HCT116 (cell line): ENCODE data around the gene PFDN2. TPM values are rescaled to one million over a fixed set of nuclear protein-coding genes. Genes with fewer than 3 reads are reported as not detected.
A peak's percentile ranks its signal among the peaks of the same experiment; 100 is the strongest.
"Not testable (repeated sequence)": the region's sequence is repeated elsewhere in the genome, so short reads cannot be mapped to it uniquely, and the experiment has no call there.

Experiments used
- ATAC-seq: fragments of 200-7000 bp; cut with Tn5 transposase; 2 replicates; pipeline ENCODE4 v1.9.1; 2020; ENCODE audit warnings: mild to moderate bottlenecking, moderate library complexity
- BruUV-seq: library from RNA; stranded (reverse); fragments of 400-500 nt; replicated peaks from 2 replicates; lab custom pipeline; 2021; lab: Mats Ljungman, UMichigan
- CTCF ChIA-PET: fragments of 300-600 bp; sonication (Branson Sonifier 250); formaldehyde crosslinking; loops from one replicate; lab custom pipeline; 2021; ENCODE audit warnings: antibody characterized with exemption; lab: Charles Lee
- POLR2A ChIA-PET: fragments of 300-600, 350-600 bp; sonication (Branson Sonifier 250); formaldehyde crosslinking; loops from one replicate; lab custom pipeline; 2021; ENCODE audit warnings: antibody characterized with exemption; lab: Charles Lee
- RAD21 ChIA-PET, 2 experiments: fragments of 300-600 bp; sonication (Branson Sonifier 250); formaldehyde crosslinking; loops; one replicate each; lab custom pipeline; 2023; ENCODE audit warnings: low total read pairs in 2 of 2; ENCODE audit not compliant: uncharacterized antibody in 2 of 2, unreplicated experiment in 2 of 2, low non-redundant PET in 1 of 2; lab: Charles Lee
- DNase-seq: peaks from one replicate; pipeline ENCODE4 v3.0.0-alpha.2; 2010; ENCODE audit warnings: low read depth, low spot score
- H2AFZ ChIP-seq: fragments of 200-600 bp; shearing (Covaris generic), sonication (generic); 2 replicates; pipeline ENCODE4 v1.6.1; 2017; ENCODE audit warnings: low read depth, mixed run types, mixed read lengths, antibody characterized with exemption, low read length; ENCODE audit not compliant: poor library complexity, severe bottlenecking
- H3K27ac ChIP-seq: 2 replicates; pipeline ENCODE4 v1.5.1; 2012; ENCODE audit warnings: low read depth, low read length
- H3K27me3 ChIP-seq: fragments of 200-600 bp; sonication (generic); 2 replicates; pipeline ENCODE4 v1.6.1; 2016; ENCODE audit warnings: mixed run types, low read length, mixed read lengths; ENCODE audit not compliant: insufficient read depth
- H3K36me3 ChIP-seq, 2 experiments: fragments of 200-500 bp in 1 of 2; fragments of 200-600 bp in 1 of 2; sonication (Bioruptor generic) in 1 of 2; sonication (generic) in 1 of 2; 2 replicates each; pipeline versions ENCODE4 v1.5.1 to v1.6.1; 2014 to 2016; ENCODE audit warnings: low read length in 2 of 2, inconsistent platforms in 1 of 2, mixed read lengths in 1 of 2, mixed run types in 1 of 2; ENCODE audit not compliant: insufficient read depth in 2 of 2, control insufficient read depth in 1 of 2
- H3K4me1 ChIP-seq, 2 experiments: fragments of 200-600 bp in 1 of 2; sonication (generic) in 1 of 2; 2 replicates each; pipeline versions ENCODE4 v1.5.1 to v1.6.1; 2012 to 2017; ENCODE audit warnings: low read length in 2 of 2, inconsistent platforms in 1 of 2, mild to moderate bottlenecking in 1 of 2, mixed read lengths in 1 of 2, mixed run types in 1 of 2, moderate library complexity in 1 of 2; ENCODE audit not compliant: insufficient read depth in 2 of 2, control insufficient read depth in 1 of 2
- H3K4me2 ChIP-seq: fragments of 200-600 bp; sonication (generic); 2 replicates; pipeline ENCODE4 v1.6.1; 2017; ENCODE audit warnings: mixed run types, low read length, mixed read lengths
- H3K4me3 ChIP-seq, 2 experiments: fragments of 200-600 bp in 1 of 2; sonication (generic) in 1 of 2; replicated peaks in 1 of 2; 2 replicates each; pipeline ENCODE4 v1.5.1; 2011 to 2016; ENCODE audit warnings: low read length in 2 of 2, control low read depth in 1 of 2, low read depth in 1 of 2, mild to moderate bottlenecking in 1 of 2, mixed read lengths in 1 of 2, mixed run types in 1 of 2
- H3K79me2 ChIP-seq: fragments of 200-600 bp; sonication (generic); 2 replicates; pipeline ENCODE4 v1.6.1; 2017; ENCODE audit warnings: mild to moderate bottlenecking, mixed run types, low read length, moderate library complexity, mixed read lengths; ENCODE audit not compliant: insufficient read depth
- H3K9ac ChIP-seq: fragments of 200-600 bp; sonication (generic); 2 replicates; pipeline ENCODE4 v1.6.1; 2016; ENCODE audit warnings: low read length, mixed read lengths
- H3K9me2 ChIP-seq: fragments of 200-600 bp; sonication (generic), shearing (Covaris generic); 2 replicates; pipeline ENCODE4 v1.6.1; 2017; ENCODE audit warnings: mixed run types, mild to moderate bottlenecking, moderate library complexity; ENCODE audit not compliant: insufficient read depth
- H3K9me3 ChIP-seq, 2 experiments: fragments of 200-500 bp in 1 of 2; fragments of 200-600 bp in 1 of 2; sonication (Bioruptor generic) in 1 of 2; sonication (generic) in 1 of 2; 2 replicates each; pipeline ENCODE4 v1.6.1; 2014 to 2017; ENCODE audit warnings: low read length in 2 of 2, mixed read lengths in 2 of 2, inconsistent platforms in 1 of 2, low read depth in 1 of 2, mild to moderate bottlenecking in 1 of 2, mixed run types in 1 of 2, moderate library complexity in 1 of 2; ENCODE audit not compliant: control insufficient read depth in 1 of 2, insufficient read depth in 1 of 2
- H4K20me1 ChIP-seq: fragments of 200-600 bp; sonication (generic), shearing (Covaris generic); 2 replicates; pipeline ENCODE4 v1.6.1; 2017; ENCODE audit warnings: mixed run types, mild to moderate bottlenecking, moderate library complexity; ENCODE audit not compliant: insufficient read depth
- POLR2AphosphoS5 ChIP-seq: IDR thresholded peaks from 2 replicates; pipeline ENCODE4 v1.6.1; 2011; ENCODE audit warnings: mild to moderate bottlenecking, low read depth, low read length, moderate library complexity
- SP1 ChIP-seq: IDR thresholded peaks from 2 replicates; pipeline ENCODE4 v1.6.1; 2012; ENCODE audit warnings: low read depth
- intact Hi-C: fragments of 100-400 bp; cut with micrococcal nuclease; formaldehyde crosslinking; loops from 2 replicates; pipeline ENCODE4 v1.10.0; 2022
- total RNA-seq: library from RNA; stranded (reverse); gene quantifications from one replicate; pipeline ENCODE4 v1.2.1, GENCODE V29; 2021; ENCODE audit not compliant: unreplicated experiment
- TF ChIP-seq, protein P1 (sequence below): IDR thresholded peaks from 2 replicates; pipeline ENCODE4 v1.6.1; 2011; ENCODE audit warnings: mild to moderate bottlenecking, low read length, moderate library complexity; ENCODE audit not compliant: insufficient replicate concordance; ENCODE audit errors: extremely low read depth

The PFDN2 gene
- total RNA-seq, 1 experiment from 2014 or later, result 179 TPM

- peak overlapping the region; percentile 84 for H3K4me2 ChIP-seq
- peak overlapping the region; percentile 68 to 98 for H3K4me3 ChIP-seq
- H4K20me1 ChIP-seq, ATAC-seq, BruUV-seq, CTCF ChIA-PET, RAD21 ChIA-PET, H2AFZ ChIP-seq, H3K27me3 ChIP-seq, H3K9me2 ChIP-seq, DNase-seq, H3K9me3 ChIP-seq: not testable (repeated sequence)
- peak overlapping the region; percentile 91 for H3K27ac ChIP-seq
- POLR2A ChIA-PET, result interaction anchor here (0.7 to 2.7 kb wide), 8 partner anchors 9 to 95 kb away, joined by 3 to 16 read pairs (median 4); partner anchors contain the start of genes DEDD, F11R, NDUFS2 and PPOX
- H3K36me3 ChIP-seq, result peaks cover 2 to 26% of the 10 kb centered on the region in 2 experiments; a peak in 3 of 4 replicates
- H3K4me1 ChIP-seq, result peaks cover 34 to 61% of the 10 kb centered on the region in 2 experiments
- peak overlapping the region; percentile 97 for H3K9ac ChIP-seq
- intact Hi-C loops, result loop anchor here (1.0 to 5.0 kb wide), 4 partner anchors 33 to 266 kb away; partner anchors contain the start of gene USF1
- H3K79me2 ChIP-seq, result peaks cover 91% of the 10 kb centered on the region
Measured at GRCh38 chr1:161115961-161116360, 1.9 kb downstream of the PFDN2 start.

GRCh38 chr1:161115132-161115711 is 2.6 kb downstream of the PFDN2 start:
- peak; percentile 95 for DNase-seq

More at GRCh38 chr1:161115132-161115711, 2.6 kb downstream of the PFDN2 start:
- Histone ChIP-seq H2AFZ (no peak overlapping the region), H3K27ac (peak overlapping the region; percentile 91), H3K9me2 (no peaks in the 10 kb centered on the region), H3K4me1 (peaks cover 34 to 59% of the 10 kb centered on the region in 2 experiments), H3K36me3 (peaks cover 0 to 20% of the 10 kb centered on the region in 2 experiments; a peak in 2 of 4 replicates), H3K9me3 (no peaks in the 10 kb centered on the region), H3K27me3 (no peaks in the 10 kb centered on the region), H3K4me2 (peak overlapping the region; percentile 84), H3K79me2 (peaks cover 96% of the 10 kb centered on the region), H3K9ac (peak overlapping the region; percentile 42), H3K4me3 (peak overlapping the region; percentile 68 to 98), H4K20me1 (peaks cover 9% of the 10 kb centered on the region; the same call in 1 of the 2 replicates)
- no TSS peak for BruUV-seq
- ChIA-PET CTCF (no interaction called here), RAD21 (no interaction called here), POLR2A (interaction anchor here (0.8 to 2.2 kb wide), 4 partner anchors 9 to 94 kb away, joined by 3 to 9 read pairs (median 4); partner anchors contain the start of genes F11R, NDUFS2 and PPOX)
- TF ChIP-seq, protein P1, sequence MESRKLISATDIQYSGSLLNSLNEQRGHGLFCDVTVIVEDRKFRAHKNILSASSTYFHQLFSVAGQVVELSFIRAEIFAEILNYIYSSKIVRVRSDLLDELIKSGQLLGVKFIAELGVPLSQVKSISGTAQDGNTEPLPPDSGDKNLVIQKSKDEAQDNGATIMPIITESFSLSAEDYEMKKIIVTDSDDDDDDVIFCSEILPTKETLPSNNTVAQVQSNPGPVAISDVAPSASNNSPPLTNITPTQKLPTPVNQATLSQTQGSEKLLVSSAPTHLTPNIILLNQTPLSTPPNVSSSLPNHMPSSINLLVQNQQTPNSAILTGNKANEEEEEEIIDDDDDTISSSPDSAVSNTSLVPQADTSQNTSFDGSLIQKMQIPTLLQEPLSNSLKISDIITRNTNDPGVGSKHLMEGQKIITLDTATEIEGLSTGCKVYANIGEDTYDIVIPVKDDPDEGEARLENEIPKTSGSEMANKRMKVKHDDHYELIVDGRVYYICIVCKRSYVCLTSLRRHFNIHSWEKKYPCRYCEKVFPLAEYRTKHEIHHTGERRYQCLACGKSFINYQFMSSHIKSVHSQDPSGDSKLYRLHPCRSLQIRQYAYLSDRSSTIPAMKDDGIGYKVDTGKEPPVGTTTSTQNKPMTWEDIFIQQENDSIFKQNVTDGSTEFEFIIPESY, result peak; percentile 72
- TF ChIP-seq SP1 (no peak), POLR2AphosphoS5 (peak; percentile 83)
- intact Hi-C loops, result loop anchor here (1.0 to 5.0 kb wide), 4 partner anchors 32 to 267 kb away; partner anchors contain the start of gene USF1
- ATAC-seq, result peak; percentile 50
